Fibroblast of peridontal ligament (primary cell): ENCODE data around the gene SHANK1.
"Not testable (repeated sequence)": the region's sequence is repeated elsewhere in the genome, so short reads cannot be mapped to it uniquely, and the experiment has no call there.

ENCODE experiments used
- DNase-seq: peaks from one replicate; pipeline ENCODE4 v3.0.0-alpha.2; 2010; ENCODE audit errors: extremely low read depth

Gene SHANK1

DNA sequence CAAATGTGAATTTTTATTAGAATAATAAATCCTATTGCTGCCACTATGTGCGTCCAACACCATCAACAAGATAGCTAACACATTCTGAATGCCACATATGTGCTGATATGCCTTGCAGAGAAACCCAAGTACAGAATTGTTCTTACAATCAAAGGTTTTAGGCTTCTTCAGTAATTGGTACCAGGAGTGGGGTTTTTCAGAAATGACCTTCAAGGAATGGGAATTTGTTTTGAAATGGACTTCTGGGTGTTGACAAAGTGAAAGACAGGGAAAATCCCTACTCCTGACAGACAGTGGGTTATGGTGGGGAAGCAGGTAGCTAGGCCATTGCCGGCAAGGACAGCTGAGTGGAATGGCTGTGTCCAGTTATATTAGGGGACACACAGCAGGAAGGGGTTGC is 85.6 kb downstream of the SHANK1 start:
- no peak for DNase-seq

- no peak for DNase-seq
These were observed 86.2 kb downstream of the SHANK1 start for GRCh38 chr19:50633359-50633758.

GRCh38 chr19:50632151-50632835 is 87.3 kb downstream of the SHANK1 start:
- no peak for DNase-seq

DNA sequence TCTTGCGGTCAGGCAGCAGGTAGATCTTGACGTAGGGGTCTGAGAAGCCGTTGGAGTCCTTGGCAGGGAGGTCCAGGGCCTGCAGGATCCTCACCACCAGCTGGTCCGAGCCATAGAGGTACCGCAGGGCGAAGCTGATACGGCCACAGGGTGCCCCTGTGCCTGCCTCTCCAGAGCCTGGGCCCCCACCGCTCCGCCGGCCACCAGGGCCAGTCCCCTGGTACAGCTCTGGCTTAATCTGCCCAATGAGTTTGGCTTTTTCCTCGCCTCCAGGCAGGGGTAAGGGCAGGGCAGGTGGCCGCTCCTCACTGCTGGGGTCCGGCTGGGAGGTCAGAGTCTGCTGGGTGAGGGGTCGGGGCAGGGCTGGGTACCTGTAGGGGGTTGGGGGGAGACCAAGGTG is 89.8 kb downstream of the SHANK1 start:
- no peak for DNase-seq

- DNase-seq, result no peak
These were observed 90.4 kb downstream of the SHANK1 start for GRCh38 chr19:50629194-50629593.

- DNase-seq, result no peak
These were observed 91.1 kb downstream of the SHANK1 start for GRCh38 chr19:50628551-50628950.

- DNase-seq, result no peak
These were observed 91.5 kb downstream of the SHANK1 start for GRCh38 chr19:50628146-50628545.

- no peak for DNase-seq
These were observed 92.8 kb downstream of the SHANK1 start for GRCh38 chr19:50626795-50627194.

DNA sequence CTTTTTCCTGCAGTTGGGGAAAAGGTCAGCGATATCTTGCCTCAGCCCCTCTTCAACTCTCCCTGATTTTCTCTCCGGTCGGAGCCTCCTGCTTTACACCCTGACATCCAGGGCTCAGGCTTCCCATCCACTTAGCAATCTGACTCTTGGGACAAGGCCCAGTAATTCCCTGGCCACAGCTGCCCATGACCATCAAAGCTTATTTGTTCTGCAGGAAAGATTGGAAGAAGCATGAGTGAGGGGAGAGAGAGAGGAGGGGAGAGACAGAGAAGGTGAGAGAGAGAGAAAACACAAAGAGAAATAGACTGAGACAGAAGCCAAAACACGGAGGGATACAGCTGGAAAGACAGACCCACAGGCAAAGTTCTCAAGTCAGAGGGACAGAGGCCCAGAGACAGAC is 93.6 kb downstream of the SHANK1 start:
- no peak for DNase-seq

GRCh38 chr19:50624949-50625600 is 94.5 kb downstream of the SHANK1 start:
- no peak for DNase-seq

DNA sequence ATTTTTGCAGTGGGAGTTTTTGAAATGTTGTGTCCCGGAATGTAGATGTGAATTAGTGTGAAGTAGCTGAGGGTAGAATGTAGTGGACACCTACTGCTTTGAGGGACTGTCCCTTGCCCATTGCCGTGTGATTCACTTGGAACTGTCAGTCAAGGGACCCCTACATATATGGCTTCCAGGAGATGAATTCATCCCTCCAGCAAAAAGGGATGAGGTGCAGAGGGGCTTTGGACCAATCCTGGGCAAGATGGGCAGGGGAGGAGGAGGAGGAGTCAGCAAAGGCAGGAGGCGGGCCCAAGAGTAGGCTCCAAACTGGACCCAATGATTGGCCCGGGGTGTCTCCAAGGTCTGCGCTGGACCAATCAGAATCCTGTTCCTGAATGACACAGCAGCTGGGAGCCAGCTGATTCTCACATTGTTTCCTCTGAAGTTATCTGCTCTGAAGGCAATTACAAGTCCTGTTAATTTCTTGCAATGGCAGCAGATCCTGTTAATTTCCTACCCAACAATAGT is 99.2 kb downstream of the SHANK1 start:
- not testable (repeated sequence) for DNase-seq

DNA sequence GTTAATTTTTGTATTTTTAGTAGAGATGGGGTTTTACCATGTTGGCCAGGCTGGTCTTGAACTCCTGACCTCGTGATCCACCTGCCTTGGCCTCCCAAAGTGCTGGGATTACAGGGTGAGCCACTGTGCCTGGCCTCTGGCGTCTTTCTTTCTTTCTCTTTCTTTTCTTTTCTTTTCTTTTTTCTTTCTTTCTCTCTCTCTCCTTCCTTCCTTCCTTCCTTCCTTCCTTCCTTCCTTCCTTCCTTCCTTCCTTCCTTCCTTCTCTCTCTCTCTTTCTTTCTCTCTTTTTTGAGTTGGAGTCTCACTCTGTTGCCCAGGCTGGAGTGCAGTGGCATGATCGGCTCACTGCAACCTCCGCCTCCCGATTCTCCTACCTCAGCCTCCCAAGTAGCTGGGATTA is 100.4 kb downstream of the SHANK1 start:
- not testable (repeated sequence) for DNase-seq

DNA sequence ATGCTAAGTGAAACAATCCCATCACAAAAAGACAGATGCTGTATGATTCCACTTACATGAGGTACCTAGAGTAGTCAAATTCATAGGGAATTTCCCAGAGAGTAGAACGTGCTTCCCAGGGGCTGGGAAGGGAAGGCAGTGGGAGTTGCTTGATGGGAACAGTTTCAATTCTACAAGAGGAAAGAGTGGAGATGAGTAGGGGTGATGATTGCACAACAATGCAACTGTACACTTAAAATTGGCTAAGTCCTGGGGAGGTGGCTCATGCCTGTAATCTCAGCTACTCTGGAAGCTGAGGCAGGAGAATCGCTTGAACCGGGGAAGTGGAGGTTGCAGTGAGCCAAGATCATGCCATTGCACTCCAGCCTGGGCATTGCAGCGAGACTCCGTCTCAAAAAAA is 101.2 kb downstream of the SHANK1 start:
- not testable (repeated sequence) for DNase-seq

DNA sequence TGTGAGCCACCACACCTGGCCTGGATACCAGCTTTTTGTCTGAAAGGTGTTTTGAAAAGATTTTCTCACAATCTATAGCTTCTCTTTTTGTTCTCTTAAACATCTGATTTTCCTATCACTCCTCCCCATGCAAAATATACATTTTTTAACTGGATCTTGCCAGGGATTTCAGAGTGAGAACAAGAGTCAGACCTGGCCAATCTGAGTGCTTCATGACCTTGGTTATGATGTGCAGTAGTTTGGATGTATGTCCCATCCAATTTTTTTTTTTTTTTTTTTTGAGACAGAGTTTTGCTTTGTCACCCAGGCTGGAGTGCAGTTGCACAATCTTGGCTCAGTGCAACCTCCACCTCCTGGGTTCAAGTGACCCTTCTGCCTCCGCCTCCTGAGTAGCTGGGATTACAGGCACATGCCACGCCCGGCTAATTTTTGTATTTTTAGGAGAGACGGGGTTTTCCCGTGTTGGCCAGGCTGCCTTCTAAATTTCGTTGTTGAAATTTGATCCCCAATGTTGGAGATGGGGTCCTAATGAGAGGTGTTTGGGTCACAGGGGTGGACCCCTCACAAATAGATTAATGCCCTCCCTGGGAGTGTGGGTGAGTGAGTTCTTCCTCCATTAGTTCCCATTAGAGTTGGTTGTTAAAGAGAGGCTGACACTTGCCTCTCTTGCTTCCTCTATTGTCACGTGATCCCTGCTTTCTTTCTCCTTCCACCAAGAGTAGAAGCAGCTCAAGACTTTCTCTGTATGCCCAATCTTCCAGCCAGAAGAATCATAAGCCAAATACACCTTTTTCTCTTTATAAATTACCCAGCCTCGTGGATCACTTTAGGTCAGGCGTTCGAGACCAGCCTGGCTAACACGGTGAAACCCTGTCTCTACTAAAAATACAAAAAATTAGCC is 106.8 kb downstream of the SHANK1 start:
- DNase-seq, result not testable (repeated sequence)
